Esophagus squamous epithelium (tissue), 4 donors: ENCODE results near the gene POMGNT2.

ENCODE experiments used
- POLR2A ChIP-seq, 4 donors: fragments of 450-650 bp; IDR thresholded peaks; one replicate each; pipeline ENCODE4 v1.6.1; 2017; ENCODE audit warnings: antibody characterized with exemption in 4 of 4, mild to moderate bottlenecking in 4 of 4, moderate library complexity in 3 of 4
- TF ChIP-seq, protein P1 (sequence below), 6 experiments: fragments of 450-650 bp in 4 of 6; fragments of 200-600 bp in 2 of 6; sonication (generic) in 2 of 6; IDR thresholded peaks; one replicate each; pipeline ENCODE4 v1.5.1; 2016 to 2019; ENCODE audit warnings: antibody characterized with exemption in 6 of 6, mild to moderate bottlenecking in 4 of 6, moderate library complexity in 4 of 6

DNA sequence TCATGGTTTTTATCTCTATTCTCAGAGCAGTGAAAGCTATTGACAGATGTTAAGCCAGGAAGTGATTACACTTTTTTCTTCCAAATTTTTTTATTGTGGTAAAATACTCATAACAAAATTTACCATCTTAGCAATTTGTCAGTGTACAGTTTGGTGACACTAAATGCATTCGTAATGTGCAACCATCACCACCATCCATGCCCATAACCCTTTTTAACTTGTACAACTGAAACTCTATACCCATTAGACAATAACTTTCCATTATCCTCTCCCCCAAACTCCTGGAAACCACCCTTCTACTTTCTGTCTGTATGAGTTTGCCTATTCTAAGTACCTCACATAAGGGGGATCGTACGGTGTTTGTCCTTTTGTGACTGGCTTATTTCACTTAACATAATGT is 15.1 kb upstream of the POMGNT2 start:
- no peak for TF ChIP-seq POLR2A (IDR thresholded peaks at IDR 0.05)
- TF ChIP-seq, protein P1, sequence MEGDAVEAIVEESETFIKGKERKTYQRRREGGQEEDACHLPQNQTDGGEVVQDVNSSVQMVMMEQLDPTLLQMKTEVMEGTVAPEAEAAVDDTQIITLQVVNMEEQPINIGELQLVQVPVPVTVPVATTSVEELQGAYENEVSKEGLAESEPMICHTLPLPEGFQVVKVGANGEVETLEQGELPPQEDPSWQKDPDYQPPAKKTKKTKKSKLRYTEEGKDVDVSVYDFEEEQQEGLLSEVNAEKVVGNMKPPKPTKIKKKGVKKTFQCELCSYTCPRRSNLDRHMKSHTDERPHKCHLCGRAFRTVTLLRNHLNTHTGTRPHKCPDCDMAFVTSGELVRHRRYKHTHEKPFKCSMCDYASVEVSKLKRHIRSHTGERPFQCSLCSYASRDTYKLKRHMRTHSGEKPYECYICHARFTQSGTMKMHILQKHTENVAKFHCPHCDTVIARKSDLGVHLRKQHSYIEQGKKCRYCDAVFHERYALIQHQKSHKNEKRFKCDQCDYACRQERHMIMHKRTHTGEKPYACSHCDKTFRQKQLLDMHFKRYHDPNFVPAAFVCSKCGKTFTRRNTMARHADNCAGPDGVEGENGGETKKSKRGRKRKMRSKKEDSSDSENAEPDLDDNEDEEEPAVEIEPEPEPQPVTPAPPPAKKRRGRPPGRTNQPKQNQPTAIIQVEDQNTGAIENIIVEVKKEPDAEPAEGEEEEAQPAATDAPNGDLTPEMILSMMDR (IDR thresholded peaks at IDR 0.05) = no peak
